Measurements from ENCODE around the gene GJA4.
"Not testable (repeated sequence)": the region's sequence is repeated elsewhere in the genome, so short reads cannot be mapped to it uniquely, and the experiment has no call there.

Gene GJA4

GRCh38 chr1:34810781-34811180 lies 18.0 kb downstream of the GJA4 start:
- H3K27me3 ChIP-seq (ENCODE audit: control insufficient read depth, insufficient read depth, low read length, poor library complexity, severe bottlenecking): not testable (repeated sequence)
- WGBS, 2 experiments: 73 to 95% methylated on average over 3 of the region's 3 CpGs

DNA sequence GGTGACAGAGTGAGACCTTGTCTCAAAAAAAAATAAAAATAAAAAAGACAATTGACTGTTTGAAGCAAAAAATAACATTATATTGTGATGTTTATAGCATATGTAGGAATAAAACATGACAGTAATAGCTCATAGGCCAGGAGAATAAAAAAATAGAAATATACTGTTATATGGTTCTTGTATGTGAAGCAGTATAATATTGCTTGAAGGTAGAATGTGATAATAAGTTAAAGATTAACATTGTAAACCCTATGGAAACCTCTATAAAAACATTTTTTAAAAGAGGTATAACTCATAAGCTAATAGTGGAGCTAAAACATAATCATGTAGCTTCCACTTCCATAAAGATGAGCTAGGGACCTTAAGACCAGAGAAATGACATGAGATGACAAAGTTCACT lies 23.5 kb downstream of the GJA4 start:
- no peaks in the 10 kb centered on the region for H3K36me3 ChIP-seq (ENCODE audit: control insufficient read depth, insufficient read depth, low read length)
- no peak overlapping the region for H3K4me3 ChIP-seq (ENCODE audit: insufficient read depth, low read depth, low read length)
- no peaks in the 10 kb centered on the region for H3K4me1 ChIP-seq (ENCODE audit: control insufficient read depth, insufficient read depth, low read length)
- no peak overlapping the region for H3K27ac ChIP-seq (ENCODE audit: insufficient read depth, low read depth, low read length, poor library complexity, severe bottlenecking)
- H3K27me3 ChIP-seq (ENCODE audit: control insufficient read depth, insufficient read depth, low read length, poor library complexity, severe bottlenecking): no peaks in the 10 kb centered on the region
- H3K9me3 ChIP-seq (ENCODE audit: control insufficient read depth, low read length): no peaks in the 10 kb centered on the region

More at GRCh38 chr1:34810781-34811180, 18.0 kb downstream of the GJA4 start:
- not testable (repeated sequence) for H3K27ac ChIP-seq (ENCODE audit: insufficient read depth, low read depth, low read length, poor library complexity, severe bottlenecking); H3K9me3 ChIP-seq (ENCODE audit: control insufficient read depth, low read length); H3K36me3 ChIP-seq (ENCODE audit: control insufficient read depth, insufficient read depth, low read length); H3K4me1 ChIP-seq (ENCODE audit: control insufficient read depth, insufficient read depth, low read length); H3K4me3 ChIP-seq (ENCODE audit: insufficient read depth, low read depth, low read length)

DNA sequence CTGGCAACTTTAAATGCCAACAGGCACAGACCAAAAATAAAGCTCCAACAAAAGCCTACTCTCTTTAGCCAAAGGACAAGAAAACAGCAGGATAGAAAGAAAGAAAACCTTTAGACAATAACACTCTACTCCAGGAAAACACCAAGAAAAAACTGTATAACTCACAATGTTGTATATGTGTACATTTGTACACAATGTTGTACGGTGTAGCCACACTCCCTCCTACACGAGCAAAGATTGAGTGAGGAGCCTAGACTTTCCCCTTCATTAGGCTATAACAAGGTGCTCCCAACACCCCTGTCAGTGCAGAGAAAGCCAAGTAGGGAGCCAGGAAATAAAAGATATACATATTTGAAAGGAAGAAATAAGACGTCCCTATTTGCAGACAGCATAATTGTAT lies 24.0 kb downstream of the GJA4 start:
- no peak overlapping the region for H3K27ac ChIP-seq (ENCODE audit: insufficient read depth, low read depth, low read length, poor library complexity, severe bottlenecking)
- no peaks in the 10 kb centered on the region for H3K27me3 ChIP-seq (ENCODE audit: control insufficient read depth, insufficient read depth, low read length, poor library complexity, severe bottlenecking)
- H3K4me3 ChIP-seq (ENCODE audit: insufficient read depth, low read depth, low read length): no peak overlapping the region
- no peaks in the 10 kb centered on the region for H3K4me1 ChIP-seq (ENCODE audit: control insufficient read depth, insufficient read depth, low read length)
- no peaks in the 10 kb centered on the region for H3K36me3 ChIP-seq (ENCODE audit: control insufficient read depth, insufficient read depth, low read length)
- H3K9me3 ChIP-seq (ENCODE audit: control insufficient read depth, low read length): no peaks in the 10 kb centered on the region
- 85% methylated on average over 3 of the region's 3 CpGs; no CpG with 5 or more reads in 1 of the 2 experiments for WGBS, 2 experiments

- H3K9me3 ChIP-seq (ENCODE audit: control insufficient read depth, low read length); H3K27ac ChIP-seq (ENCODE audit: insufficient read depth, low read depth, low read length, poor library complexity, severe bottlenecking); H3K36me3 ChIP-seq (ENCODE audit: control insufficient read depth, insufficient read depth, low read length); H3K27me3 ChIP-seq (ENCODE audit: control insufficient read depth, insufficient read depth, low read length, poor library complexity, severe bottlenecking); H3K4me1 ChIP-seq (ENCODE audit: control insufficient read depth, insufficient read depth, low read length); H3K4me3 ChIP-seq (ENCODE audit: insufficient read depth, low read depth, low read length): not testable (repeated sequence)
- WGBS, 2 experiments: 92 to 100% methylated on average over 1 to 2 of the region's 2 CpGs
Observed at GRCh38 chr1:34818862-34819261, 26.1 kb downstream of the GJA4 start.

GRCh38 chr1:34822202-34822601 lies 29.4 kb downstream of the GJA4 start:
- H3K4me3 ChIP-seq (ENCODE audit: insufficient read depth, low read depth, low read length): no peak overlapping the region
- H3K27ac ChIP-seq (ENCODE audit: insufficient read depth, low read depth, low read length, poor library complexity, severe bottlenecking): no peak overlapping the region
- no peaks in the 10 kb centered on the region for H3K4me1 ChIP-seq (ENCODE audit: control insufficient read depth, insufficient read depth, low read length)
- no peaks in the 10 kb centered on the region for H3K27me3 ChIP-seq (ENCODE audit: control insufficient read depth, insufficient read depth, low read length, poor library complexity, severe bottlenecking)
- H3K9me3 ChIP-seq (ENCODE audit: control insufficient read depth, low read length): no peaks in the 10 kb centered on the region
- whole genome bisulfite sequencing, 2 experiments: 86 to 100% methylated on average over 1 to 3 of the region's 3 CpGs
- no peaks in the 10 kb centered on the region for H3K36me3 ChIP-seq (ENCODE audit: control insufficient read depth, insufficient read depth, low read length)

DNA sequence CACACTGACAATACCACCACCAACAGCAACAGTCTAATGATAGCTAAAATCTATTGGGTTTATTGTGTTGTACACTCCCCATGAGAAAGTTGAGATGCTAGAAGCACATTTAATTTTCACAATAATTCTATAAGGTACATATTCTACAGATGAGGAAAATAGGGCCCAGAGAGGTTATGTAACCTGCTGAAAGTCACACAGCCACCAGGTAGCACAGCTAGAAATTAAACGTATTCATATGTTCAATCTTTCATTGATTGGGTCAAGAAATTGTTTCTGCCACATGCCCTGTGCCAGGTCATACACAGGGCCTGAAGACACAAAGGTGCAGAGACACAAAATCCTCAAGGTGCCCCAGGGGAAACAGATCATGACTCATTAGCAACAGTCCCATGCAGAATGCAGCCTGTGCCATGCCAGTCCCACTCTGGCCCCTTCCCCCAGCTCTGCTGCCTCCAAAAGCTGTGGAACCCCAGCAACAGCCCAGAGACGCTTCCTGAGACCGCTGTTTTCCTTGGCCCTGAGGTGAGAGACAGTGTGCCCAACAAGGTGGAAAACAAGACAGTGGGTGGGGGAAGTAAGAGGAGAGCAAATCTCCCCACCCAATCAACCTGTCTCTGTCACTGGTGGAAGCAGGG lies 32.1 kb downstream of the GJA4 start:
- Histone ChIP-seq H3K27me3 (ENCODE audit: control insufficient read depth, insufficient read depth, low read length, poor library complexity, severe bottlenecking) (no peaks in the 10 kb centered on the region), H3K27ac (ENCODE audit: insufficient read depth, low read depth, low read length, poor library complexity, severe bottlenecking) (no peak overlapping the region), H3K4me1 (ENCODE audit: control insufficient read depth, insufficient read depth, low read length) (no peaks in the 10 kb centered on the region), H3K4me3 (ENCODE audit: insufficient read depth, low read depth, low read length) (no peak overlapping the region), H3K9me3 (ENCODE audit: control insufficient read depth, low read length) (no peaks in the 10 kb centered on the region), H3K36me3 (ENCODE audit: control insufficient read depth, insufficient read depth, low read length) (no peaks in the 10 kb centered on the region)
- WGBS, 2 experiments: 76 to 93% methylated on average over 3 of the region's 3 CpGs

DNA sequence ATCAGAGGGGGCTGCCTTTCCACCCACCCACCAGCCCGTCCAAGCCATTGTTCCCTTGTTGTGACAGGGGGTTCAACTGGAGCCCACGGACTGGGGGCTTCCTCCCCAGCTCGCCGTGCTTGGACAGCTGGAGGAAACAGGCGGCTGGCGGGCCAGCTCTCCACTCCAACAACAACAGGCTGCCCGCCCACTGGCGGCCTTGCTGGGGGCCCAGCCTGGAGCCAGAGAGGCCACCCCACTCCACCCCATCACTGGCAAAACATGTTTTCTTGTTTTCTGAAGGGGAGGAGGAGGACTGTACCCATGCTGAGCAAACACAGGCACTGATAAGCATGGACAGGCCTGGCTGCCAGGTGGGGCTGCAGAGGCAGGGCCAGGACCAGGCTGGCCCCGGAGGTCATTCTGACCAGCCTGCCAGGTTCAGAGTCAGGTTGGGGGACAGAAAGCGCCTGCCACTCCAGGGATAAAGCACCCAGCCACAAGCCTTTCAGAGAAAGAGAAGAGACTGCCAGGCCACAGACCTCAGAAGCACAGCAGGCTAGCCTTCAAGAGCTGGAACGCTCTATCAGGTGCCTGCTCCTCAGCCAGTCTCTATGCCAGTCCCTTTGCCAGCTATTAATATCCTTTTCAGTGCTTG lies 32.8 kb downstream of the GJA4 start:
- no peaks in the 10 kb centered on the region for H3K36me3 ChIP-seq (ENCODE audit: control insufficient read depth, insufficient read depth, low read length)
- H3K9me3 ChIP-seq (ENCODE audit: control insufficient read depth, low read length): no peaks in the 10 kb centered on the region
- WGBS, 2 experiments: 86 to 89% methylated on average over 11 of the region's 11 CpGs
- no peaks in the 10 kb centered on the region for H3K4me1 ChIP-seq (ENCODE audit: control insufficient read depth, insufficient read depth, low read length)
- no peaks in the 10 kb centered on the region for H3K27me3 ChIP-seq (ENCODE audit: control insufficient read depth, insufficient read depth, low read length, poor library complexity, severe bottlenecking)
- no peak overlapping the region for H3K27ac ChIP-seq (ENCODE audit: insufficient read depth, low read depth, low read length, poor library complexity, severe bottlenecking)
- no peak overlapping the region for H3K4me3 ChIP-seq (ENCODE audit: insufficient read depth, low read depth, low read length)

DNA sequence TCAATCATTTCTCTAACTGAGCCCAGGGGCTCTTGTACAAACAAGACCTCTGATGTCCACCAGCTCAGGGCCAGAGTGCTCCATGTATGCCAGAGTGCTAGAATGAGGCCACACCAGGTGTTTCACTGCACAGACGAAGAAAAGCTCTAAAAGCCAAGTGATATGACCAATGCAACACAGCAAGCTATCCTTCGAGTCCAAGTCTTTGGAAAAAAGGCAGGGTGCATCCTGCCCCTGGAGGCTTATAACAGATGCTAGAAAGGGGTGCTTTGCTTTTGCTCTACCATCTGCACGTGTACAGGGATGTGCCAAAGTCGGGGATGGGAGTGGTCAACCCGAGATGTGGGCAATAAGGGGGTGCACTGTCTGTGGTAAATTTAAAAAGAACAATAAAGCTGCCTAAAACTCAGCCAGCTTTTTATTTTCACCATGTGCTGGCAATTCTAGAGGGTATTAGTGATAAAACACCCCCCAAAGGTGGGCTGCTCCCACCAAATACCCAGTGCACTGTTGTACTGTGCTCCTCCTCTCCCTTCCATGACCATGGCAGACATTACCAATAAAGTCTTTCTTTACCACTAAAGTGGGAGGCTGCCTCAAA lies 34.6 kb downstream of the GJA4 start:
- no peaks in the 10 kb centered on the region for H3K4me1 ChIP-seq (ENCODE audit: control insufficient read depth, insufficient read depth, low read length)
- H3K27me3 ChIP-seq (ENCODE audit: control insufficient read depth, insufficient read depth, low read length, poor library complexity, severe bottlenecking): no peaks in the 10 kb centered on the region
- 89% methylated on average over 5 of the region's 5 CpGs for WGBS, 2 experiments
- no peaks in the 10 kb centered on the region for H3K36me3 ChIP-seq (ENCODE audit: control insufficient read depth, insufficient read depth, low read length)
- no peaks in the 10 kb centered on the region for H3K9me3 ChIP-seq (ENCODE audit: control insufficient read depth, low read length)
- H3K4me3 ChIP-seq (ENCODE audit: insufficient read depth, low read depth, low read length): no peak overlapping the region
- H3K27ac ChIP-seq (ENCODE audit: insufficient read depth, low read depth, low read length, poor library complexity, severe bottlenecking): no peak overlapping the region

DNA sequence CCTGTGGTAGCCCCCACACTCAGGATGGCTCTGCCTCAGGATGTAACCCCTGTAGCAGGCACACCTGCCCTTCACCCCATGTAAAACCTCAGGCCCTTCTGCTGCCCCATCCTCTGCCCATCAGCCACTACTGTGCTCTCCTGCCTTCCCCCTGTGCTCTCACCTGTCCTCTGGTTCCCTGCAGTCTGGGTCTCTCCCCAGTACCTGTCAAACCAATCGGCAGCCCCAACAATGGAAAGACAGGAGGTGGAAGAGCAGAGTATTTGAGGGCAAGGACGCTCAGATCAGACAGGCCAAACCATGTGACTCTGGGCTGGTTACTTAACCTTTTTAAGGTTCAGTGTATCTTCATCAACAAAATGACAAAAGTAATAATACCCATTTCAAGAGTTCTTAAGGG lies 35.8 kb downstream of the GJA4 start:
- no peaks in the 10 kb centered on the region for H3K9me3 ChIP-seq (ENCODE audit: control insufficient read depth, low read length)
- H3K36me3 ChIP-seq (ENCODE audit: control insufficient read depth, insufficient read depth, low read length): no peaks in the 10 kb centered on the region
- no peak overlapping the region for H3K4me3 ChIP-seq (ENCODE audit: insufficient read depth, low read depth, low read length)
- 85 to 88% methylated on average over 2 of the region's 2 CpGs for WGBS, 2 experiments
- no peaks in the 10 kb centered on the region for H3K27me3 ChIP-seq (ENCODE audit: control insufficient read depth, insufficient read depth, low read length, poor library complexity, severe bottlenecking)
- H3K27ac ChIP-seq (ENCODE audit: insufficient read depth, low read depth, low read length, poor library complexity, severe bottlenecking): no peak overlapping the region
- no peaks in the 10 kb centered on the region for H3K4me1 ChIP-seq (ENCODE audit: control insufficient read depth, insufficient read depth, low read length)

DNA sequence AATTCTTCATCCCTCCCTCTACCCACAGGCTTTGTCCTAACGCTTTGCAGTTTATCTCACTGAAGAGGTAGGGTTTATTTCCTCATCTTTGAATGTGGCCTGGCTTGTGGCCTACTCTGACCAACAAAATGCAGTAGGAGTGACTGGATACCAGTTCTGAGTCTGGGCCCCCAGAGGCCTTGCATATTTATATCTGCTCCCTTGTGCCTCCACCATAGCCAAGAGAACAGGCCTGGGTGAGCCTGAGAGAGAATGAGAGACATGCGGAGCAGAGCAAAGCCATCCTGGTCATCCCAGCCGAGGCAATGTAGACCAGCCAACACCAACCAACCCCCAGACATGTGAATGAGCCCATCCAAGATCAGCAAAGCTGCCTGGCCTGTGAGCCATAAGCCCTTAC lies 36.5 kb downstream of the GJA4 start:
- WGBS, 2 experiments: 93 to 94% methylated on average over 3 of the region's 3 CpGs
- Histone ChIP-seq H3K27ac (ENCODE audit: insufficient read depth, low read depth, low read length, poor library complexity, severe bottlenecking) (no peak overlapping the region), H3K9me3 (ENCODE audit: control insufficient read depth, low read length) (no peaks in the 10 kb centered on the region), H3K4me1 (ENCODE audit: control insufficient read depth, insufficient read depth, low read length) (no peaks in the 10 kb centered on the region), H3K36me3 (ENCODE audit: control insufficient read depth, insufficient read depth, low read length) (no peaks in the 10 kb centered on the region), H3K27me3 (ENCODE audit: control insufficient read depth, insufficient read depth, low read length, poor library complexity, severe bottlenecking) (no peaks in the 10 kb centered on the region), H3K4me3 (ENCODE audit: insufficient read depth, low read depth, low read length) (no peak overlapping the region)

All from ectodermal cell (in vitro differentiated cells).